Breast epithelium (tissue), 3 donors: ENCODE measurements around the gene TRIM63.

Source experiments
- CTCF ChIP-seq, 3 donors: fragments of 450-650 bp; IDR thresholded peaks; one replicate each; pipeline ENCODE4 v1.5.1; 2016 to 2017; ENCODE audit warnings: antibody characterized with exemption in 3 of 3, mild to moderate bottlenecking in 3 of 3, moderate library complexity in 3 of 3
- POLR2A ChIP-seq: fragments of 450-650 bp; IDR thresholded peaks from one replicate; pipeline ENCODE4 v1.6.1; 2016; ENCODE audit warnings: antibody characterized with exemption, mild to moderate bottlenecking, moderate library complexity
- POLR2AphosphoS5 ChIP-seq, 3 donors: sonication (generic); formaldehyde crosslinking; IDR thresholded peaks; one replicate each; pipeline ENCODE4 v1.6.1; 2017; ENCODE audit warnings: antibody characterized with exemption in 3 of 3

GRCh38 chr1:26102526-26102925 is 35.1 kb upstream of the TRIM63 start:
- TF ChIP-seq POLR2A (no peak), CTCF (IDR thresholded peaks at IDR 0.05) (no peak), POLR2AphosphoS5 (IDR thresholded peaks at IDR 0.05) (no peak)
